HCT116 (cell line): ENCODE data around the gene SOCS1. TPM values are rescaled to one million over a fixed set of nuclear protein-coding genes. Genes with fewer than 3 reads are reported as not detected.

Experiments used
- ATAC-seq: fragments of 200-7000 bp; cut with Tn5 transposase; 2 replicates; pipeline ENCODE4 v1.9.1; 2020; ENCODE audit warnings: mild to moderate bottlenecking, moderate library complexity
- BruUV-seq: library from RNA; stranded (reverse); fragments of 400-500 nt; replicated peaks from 2 replicates; lab custom pipeline; 2021; lab: Mats Ljungman, UMichigan
- CTCF ChIA-PET: fragments of 300-600 bp; sonication (Branson Sonifier 250); formaldehyde crosslinking; loops from one replicate; lab custom pipeline; 2021; ENCODE audit warnings: antibody characterized with exemption; lab: Charles Lee
- POLR2A ChIA-PET: fragments of 300-600, 350-600 bp; sonication (Branson Sonifier 250); formaldehyde crosslinking; loops from one replicate; lab custom pipeline; 2021; ENCODE audit warnings: antibody characterized with exemption; lab: Charles Lee
- RAD21 ChIA-PET, 2 experiments: fragments of 300-600 bp; sonication (Branson Sonifier 250); formaldehyde crosslinking; loops; one replicate each; lab custom pipeline; 2023; ENCODE audit warnings: low total read pairs in 2 of 2; ENCODE audit not compliant: uncharacterized antibody in 2 of 2, unreplicated experiment in 2 of 2, low non-redundant PET in 1 of 2; lab: Charles Lee
- DNase-seq: peaks from one replicate; pipeline ENCODE4 v3.0.0-alpha.2; 2010; ENCODE audit warnings: low read depth, low spot score
- H2AFZ ChIP-seq: fragments of 200-600 bp; shearing (Covaris generic), sonication (generic); 2 replicates; pipeline ENCODE4 v1.6.1; 2017; ENCODE audit warnings: low read depth, mixed run types, mixed read lengths, antibody characterized with exemption, low read length; ENCODE audit not compliant: poor library complexity, severe bottlenecking
- H3K27ac ChIP-seq: 2 replicates; pipeline ENCODE4 v1.5.1; 2012; ENCODE audit warnings: low read depth, low read length
- H3K27me3 ChIP-seq: fragments of 200-600 bp; sonication (generic); 2 replicates; pipeline ENCODE4 v1.6.1; 2016; ENCODE audit warnings: mixed run types, low read length, mixed read lengths; ENCODE audit not compliant: insufficient read depth
- H3K36me3 ChIP-seq, 2 experiments: fragments of 200-500 bp in 1 of 2; fragments of 200-600 bp in 1 of 2; sonication (Bioruptor generic) in 1 of 2; sonication (generic) in 1 of 2; 2 replicates each; pipeline versions ENCODE4 v1.5.1 to v1.6.1; 2014 to 2016; ENCODE audit warnings: low read length in 2 of 2, inconsistent platforms in 1 of 2, mixed read lengths in 1 of 2, mixed run types in 1 of 2; ENCODE audit not compliant: insufficient read depth in 2 of 2, control insufficient read depth in 1 of 2
- H3K4me1 ChIP-seq, 2 experiments: fragments of 200-600 bp in 1 of 2; sonication (generic) in 1 of 2; 2 replicates each; pipeline versions ENCODE4 v1.5.1 to v1.6.1; 2012 to 2017; ENCODE audit warnings: low read length in 2 of 2, inconsistent platforms in 1 of 2, mild to moderate bottlenecking in 1 of 2, mixed read lengths in 1 of 2, mixed run types in 1 of 2, moderate library complexity in 1 of 2; ENCODE audit not compliant: insufficient read depth in 2 of 2, control insufficient read depth in 1 of 2
- H3K4me2 ChIP-seq: fragments of 200-600 bp; sonication (generic); 2 replicates; pipeline ENCODE4 v1.6.1; 2017; ENCODE audit warnings: mixed run types, low read length, mixed read lengths
- H3K4me3 ChIP-seq, 2 experiments: fragments of 200-600 bp in 1 of 2; sonication (generic) in 1 of 2; replicated peaks in 1 of 2; 2 replicates each; pipeline ENCODE4 v1.5.1; 2011 to 2016; ENCODE audit warnings: low read length in 2 of 2, control low read depth in 1 of 2, low read depth in 1 of 2, mild to moderate bottlenecking in 1 of 2, mixed read lengths in 1 of 2, mixed run types in 1 of 2
- H3K79me2 ChIP-seq: fragments of 200-600 bp; sonication (generic); 2 replicates; pipeline ENCODE4 v1.6.1; 2017; ENCODE audit warnings: mild to moderate bottlenecking, mixed run types, low read length, moderate library complexity, mixed read lengths; ENCODE audit not compliant: insufficient read depth
- H3K9ac ChIP-seq: fragments of 200-600 bp; sonication (generic); 2 replicates; pipeline ENCODE4 v1.6.1; 2016; ENCODE audit warnings: low read length, mixed read lengths
- H3K9me2 ChIP-seq: fragments of 200-600 bp; sonication (generic), shearing (Covaris generic); 2 replicates; pipeline ENCODE4 v1.6.1; 2017; ENCODE audit warnings: mixed run types, mild to moderate bottlenecking, moderate library complexity; ENCODE audit not compliant: insufficient read depth
- H3K9me3 ChIP-seq, 2 experiments: fragments of 200-500 bp in 1 of 2; fragments of 200-600 bp in 1 of 2; sonication (Bioruptor generic) in 1 of 2; sonication (generic) in 1 of 2; 2 replicates each; pipeline ENCODE4 v1.6.1; 2014 to 2017; ENCODE audit warnings: low read length in 2 of 2, mixed read lengths in 2 of 2, inconsistent platforms in 1 of 2, low read depth in 1 of 2, mild to moderate bottlenecking in 1 of 2, mixed run types in 1 of 2, moderate library complexity in 1 of 2; ENCODE audit not compliant: control insufficient read depth in 1 of 2, insufficient read depth in 1 of 2
- H4K20me1 ChIP-seq: fragments of 200-600 bp; sonication (generic), shearing (Covaris generic); 2 replicates; pipeline ENCODE4 v1.6.1; 2017; ENCODE audit warnings: mixed run types, mild to moderate bottlenecking, moderate library complexity; ENCODE audit not compliant: insufficient read depth
- CBX3 ChIP-seq: IDR thresholded peaks from 2 replicates; pipeline ENCODE4 v1.6.1; 2012; ENCODE audit warnings: low read depth
- EZH2phosphoT487 ChIP-seq: fragments of 200-600 bp; IDR thresholded peaks from 2 replicates; pipeline ENCODE4 v1.6.1; 2018; ENCODE audit warnings: antibody characterized with exemption, borderline replicate concordance
- SIN3A ChIP-seq: IDR thresholded peaks from 2 replicates; pipeline ENCODE4 v1.6.1; 2012; ENCODE audit warnings: low read depth
- SRF ChIP-seq: IDR thresholded peaks from 2 replicates; pipeline ENCODE4 v1.6.1; 2012; ENCODE audit warnings: low read depth
- TCF7L2 ChIP-seq: IDR thresholded peaks from 2 replicates; pipeline ENCODE4 v1.7.0; 2011; ENCODE audit warnings: borderline replicate concordance, inconsistent platforms; ENCODE audit not compliant: insufficient read depth, insufficient read length; ENCODE audit errors: extremely low read depth
- YY1 ChIP-seq: IDR thresholded peaks from 2 replicates; pipeline ENCODE4 v1.6.1; 2011; ENCODE audit warnings: low read length, low read depth, moderate library complexity, mild to moderate bottlenecking; ENCODE audit not compliant: insufficient replicate concordance; ENCODE audit errors: extremely low read depth
- intact Hi-C: fragments of 100-400 bp; cut with micrococcal nuclease; formaldehyde crosslinking; loops from 2 replicates; pipeline ENCODE4 v1.10.0; 2022
- total RNA-seq: library from RNA; stranded (reverse); gene quantifications from one replicate; pipeline ENCODE4 v1.2.1, GENCODE V29; 2021; ENCODE audit not compliant: unreplicated experiment
- TF ChIP-seq, protein P1 (sequence below): IDR thresholded peaks from 2 replicates; pipeline ENCODE4 v1.6.1; 2011; ENCODE audit warnings: mild to moderate bottlenecking, low read length, moderate library complexity; ENCODE audit not compliant: insufficient replicate concordance; ENCODE audit errors: extremely low read depth
- TF ChIP-seq, protein P2 (sequence below), 3 experiments: fragments of 200-600 bp in 1 of 3; sonication (generic) in 1 of 3; IDR thresholded peaks in 2 of 3; conservative IDR thresholded peaks in 1 of 3; 2 replicates each; pipeline ENCODE4 v1.5.1; 2012 to 2017; ENCODE audit warnings: low read depth in 2 of 3, low read length in 2 of 3, antibody characterized with exemption in 1 of 3, borderline replicate concordance in 1 of 3, control low read depth in 1 of 3, mild to moderate bottlenecking in 1 of 3, mixed read lengths in 1 of 3, mixed run types in 1 of 3, moderate library complexity in 1 of 3; ENCODE audit not compliant: insufficient read depth in 1 of 3

Gene SOCS1
- total RNA-seq, 1 experiment from 2014 or later: 4.9 TPM

DNA sequence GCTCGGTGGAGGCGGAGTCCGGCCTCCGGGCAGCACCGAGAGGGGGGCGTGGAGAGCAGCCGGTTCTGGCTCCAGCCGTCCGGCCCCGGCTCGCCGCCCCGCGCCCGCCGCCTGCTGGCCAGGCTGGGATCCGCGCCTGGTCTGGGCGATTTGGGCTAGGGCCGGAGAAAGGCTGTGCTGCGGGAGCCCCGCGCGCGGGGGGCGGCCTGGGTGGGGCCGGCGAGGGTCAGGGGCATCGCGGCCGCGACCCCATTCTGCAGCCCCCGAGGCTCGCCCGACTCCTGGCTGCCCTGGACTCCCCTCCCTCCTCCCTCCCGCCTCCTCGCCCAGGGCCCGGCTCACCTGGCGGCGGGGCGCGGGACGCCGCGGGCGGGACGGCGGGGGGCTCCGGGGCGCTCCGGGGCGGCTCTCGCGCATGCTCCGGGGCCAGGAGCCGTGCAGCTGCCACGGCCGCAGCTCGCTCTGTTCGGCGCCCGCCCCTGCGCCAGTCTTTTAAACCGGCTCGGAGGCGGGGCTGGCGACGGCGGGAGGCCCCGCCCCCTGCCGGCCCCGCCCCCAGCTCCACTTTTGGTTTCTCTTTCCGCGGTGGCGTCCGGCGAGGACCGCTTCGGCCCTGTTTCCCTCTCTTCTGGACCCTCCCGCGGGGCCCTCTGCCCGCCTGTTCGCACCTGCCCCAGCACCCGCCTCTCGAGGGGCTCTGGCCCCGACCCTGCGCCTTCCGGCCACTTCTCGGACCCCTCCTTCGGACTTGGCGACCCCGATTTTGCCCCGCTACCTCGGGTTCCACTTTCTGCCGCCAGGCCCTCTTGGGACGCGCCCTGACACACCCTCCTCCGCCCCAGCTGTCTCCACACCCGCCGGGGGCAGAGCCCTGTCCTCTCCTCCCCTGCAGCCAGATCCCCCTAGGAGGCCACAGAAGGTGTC, at the start of gene SOCS1 (continued):
- TF ChIP-seq, protein P1, sequence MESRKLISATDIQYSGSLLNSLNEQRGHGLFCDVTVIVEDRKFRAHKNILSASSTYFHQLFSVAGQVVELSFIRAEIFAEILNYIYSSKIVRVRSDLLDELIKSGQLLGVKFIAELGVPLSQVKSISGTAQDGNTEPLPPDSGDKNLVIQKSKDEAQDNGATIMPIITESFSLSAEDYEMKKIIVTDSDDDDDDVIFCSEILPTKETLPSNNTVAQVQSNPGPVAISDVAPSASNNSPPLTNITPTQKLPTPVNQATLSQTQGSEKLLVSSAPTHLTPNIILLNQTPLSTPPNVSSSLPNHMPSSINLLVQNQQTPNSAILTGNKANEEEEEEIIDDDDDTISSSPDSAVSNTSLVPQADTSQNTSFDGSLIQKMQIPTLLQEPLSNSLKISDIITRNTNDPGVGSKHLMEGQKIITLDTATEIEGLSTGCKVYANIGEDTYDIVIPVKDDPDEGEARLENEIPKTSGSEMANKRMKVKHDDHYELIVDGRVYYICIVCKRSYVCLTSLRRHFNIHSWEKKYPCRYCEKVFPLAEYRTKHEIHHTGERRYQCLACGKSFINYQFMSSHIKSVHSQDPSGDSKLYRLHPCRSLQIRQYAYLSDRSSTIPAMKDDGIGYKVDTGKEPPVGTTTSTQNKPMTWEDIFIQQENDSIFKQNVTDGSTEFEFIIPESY: no peak
- TF ChIP-seq TCF7L2 (no peak), YY1 (no peak)
- TF ChIP-seq, protein P2, sequence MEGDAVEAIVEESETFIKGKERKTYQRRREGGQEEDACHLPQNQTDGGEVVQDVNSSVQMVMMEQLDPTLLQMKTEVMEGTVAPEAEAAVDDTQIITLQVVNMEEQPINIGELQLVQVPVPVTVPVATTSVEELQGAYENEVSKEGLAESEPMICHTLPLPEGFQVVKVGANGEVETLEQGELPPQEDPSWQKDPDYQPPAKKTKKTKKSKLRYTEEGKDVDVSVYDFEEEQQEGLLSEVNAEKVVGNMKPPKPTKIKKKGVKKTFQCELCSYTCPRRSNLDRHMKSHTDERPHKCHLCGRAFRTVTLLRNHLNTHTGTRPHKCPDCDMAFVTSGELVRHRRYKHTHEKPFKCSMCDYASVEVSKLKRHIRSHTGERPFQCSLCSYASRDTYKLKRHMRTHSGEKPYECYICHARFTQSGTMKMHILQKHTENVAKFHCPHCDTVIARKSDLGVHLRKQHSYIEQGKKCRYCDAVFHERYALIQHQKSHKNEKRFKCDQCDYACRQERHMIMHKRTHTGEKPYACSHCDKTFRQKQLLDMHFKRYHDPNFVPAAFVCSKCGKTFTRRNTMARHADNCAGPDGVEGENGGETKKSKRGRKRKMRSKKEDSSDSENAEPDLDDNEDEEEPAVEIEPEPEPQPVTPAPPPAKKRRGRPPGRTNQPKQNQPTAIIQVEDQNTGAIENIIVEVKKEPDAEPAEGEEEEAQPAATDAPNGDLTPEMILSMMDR (IDR thresholded peaks at IDR 0.05 in 2 of 3, conservative IDR thresholded peaks at IDR 0.05 in 1 of 3; ENCODE audit: borderline replicate concordance in 1 of 3, insufficient read depth in 1 of 3, low read depth in 2 of 3, low read length in 2 of 3): peak; percentile 75 to 82 (median 77)

DNA sequence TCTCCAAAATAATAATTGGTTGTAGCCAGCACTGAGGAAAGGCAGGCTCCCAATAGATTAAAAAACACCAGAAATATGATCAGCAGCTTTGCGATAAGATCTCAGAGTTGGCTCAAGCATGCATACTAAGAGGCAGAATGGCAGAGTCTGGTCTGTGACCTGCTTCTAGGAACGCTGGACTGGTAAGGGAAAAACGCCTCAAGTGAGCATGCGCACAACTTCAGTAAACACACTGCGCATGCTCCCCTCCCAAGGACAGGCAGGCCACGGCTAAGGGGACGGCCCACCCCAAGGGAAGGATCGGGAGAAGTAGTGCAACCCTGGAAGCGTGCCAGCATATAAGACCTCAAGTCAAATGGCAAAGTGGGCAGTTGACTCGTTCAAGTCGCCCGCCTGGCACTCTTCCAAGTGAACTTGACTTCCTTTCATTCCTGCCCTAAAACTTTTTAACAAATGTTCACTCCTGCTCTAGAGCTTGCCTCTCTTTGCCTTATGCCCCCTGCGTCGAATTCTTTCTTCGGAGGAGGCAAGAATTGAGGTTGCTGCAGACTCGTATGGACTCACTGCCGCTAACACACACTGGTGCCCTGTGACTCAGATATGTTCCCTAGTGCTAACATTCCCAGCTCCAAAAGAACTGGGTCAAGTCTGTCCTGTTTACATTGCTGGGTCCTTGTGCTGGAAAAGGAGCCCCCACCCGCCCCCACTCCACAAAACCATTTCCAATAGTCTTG, 47.6 kb upstream of the SOCS1 start:
- H3K27me3 ChIP-seq: no peaks in the 10 kb centered on the region
- no peaks in the 10 kb centered on the region for H3K4me1 ChIP-seq
- H3K4me3 ChIP-seq: no peak overlapping the region
- no peaks in the 10 kb centered on the region for H3K79me2 ChIP-seq
- no peaks in the 10 kb centered on the region for H3K9me3 ChIP-seq
- no peaks in the 10 kb centered on the region for H3K36me3 ChIP-seq
- H3K9ac ChIP-seq: no peak overlapping the region
- ChIA-PET POLR2A (no interaction called here), CTCF (no interaction called here), RAD21 (no interaction called here)
- BruUV-seq: no TSS peak
- no peaks in the 10 kb centered on the region for H3K9me2 ChIP-seq
- no peak for ATAC-seq
- DNase-seq: no peak
- H2AFZ ChIP-seq: no peak overlapping the region
- no peak overlapping the region for H3K27ac ChIP-seq
- no peak overlapping the region for H3K4me2 ChIP-seq
- intact Hi-C loops: no loop called here
- TF ChIP-seq SRF: no peak
- TF ChIP-seq CBX3: no peak
- no peak for TF ChIP-seq SIN3A
- TF ChIP-seq EZH2phosphoT487: no peak
- no peaks in the 10 kb centered on the region for H4K20me1 ChIP-seq
